ENCODE data around the gene NOS1AP.

Gene NOS1AP

GRCh38 chr1:162111572-162111971, 42.1 kb downstream of the NOS1AP start:
- peaks cover 9% of the 10 kb centered on the region for H3K9me3 Mint-ChIP-seq

GRCh38 chr1:162113419-162113818, 43.9 kb downstream of the NOS1AP start:
- H3K27me3 Mint-ChIP-seq (ENCODE audit: low read depth), result no peaks in the 10 kb centered on the region
- peaks cover 20% of the 10 kb centered on the region for H3K4me1 Mint-ChIP-seq
- peaks cover 8% of the 10 kb centered on the region for H3K36me3 Mint-ChIP-seq (ENCODE audit: low read depth)
- TF ChIP-seq CTCF (IDR thresholded peaks at IDR 0.05; ENCODE audit: unreplicated experiment in 3 of 3), result no peak
- no peak overlapping the region for H3K4me3 Mint-ChIP-seq
- no peak overlapping the region for H3K27ac Mint-ChIP-seq
- H3K9me3 Mint-ChIP-seq, result peaks cover 6% of the 10 kb centered on the region

More at GRCh38 chr1:162111572-162111971, 42.1 kb downstream of the NOS1AP start:
- Mint-ChIP-seq H3K4me3 (no peak overlapping the region), H3K27ac (no peak overlapping the region), H3K36me3 (ENCODE audit: low read depth) (peaks cover 8% of the 10 kb centered on the region), H3K27me3 (ENCODE audit: low read depth) (no peaks in the 10 kb centered on the region), H3K4me1 (peaks cover 7% of the 10 kb centered on the region)
- no peak for TF ChIP-seq CTCF (IDR thresholded peaks at IDR 0.05; ENCODE audit: unreplicated experiment in 3 of 3)

DNA sequence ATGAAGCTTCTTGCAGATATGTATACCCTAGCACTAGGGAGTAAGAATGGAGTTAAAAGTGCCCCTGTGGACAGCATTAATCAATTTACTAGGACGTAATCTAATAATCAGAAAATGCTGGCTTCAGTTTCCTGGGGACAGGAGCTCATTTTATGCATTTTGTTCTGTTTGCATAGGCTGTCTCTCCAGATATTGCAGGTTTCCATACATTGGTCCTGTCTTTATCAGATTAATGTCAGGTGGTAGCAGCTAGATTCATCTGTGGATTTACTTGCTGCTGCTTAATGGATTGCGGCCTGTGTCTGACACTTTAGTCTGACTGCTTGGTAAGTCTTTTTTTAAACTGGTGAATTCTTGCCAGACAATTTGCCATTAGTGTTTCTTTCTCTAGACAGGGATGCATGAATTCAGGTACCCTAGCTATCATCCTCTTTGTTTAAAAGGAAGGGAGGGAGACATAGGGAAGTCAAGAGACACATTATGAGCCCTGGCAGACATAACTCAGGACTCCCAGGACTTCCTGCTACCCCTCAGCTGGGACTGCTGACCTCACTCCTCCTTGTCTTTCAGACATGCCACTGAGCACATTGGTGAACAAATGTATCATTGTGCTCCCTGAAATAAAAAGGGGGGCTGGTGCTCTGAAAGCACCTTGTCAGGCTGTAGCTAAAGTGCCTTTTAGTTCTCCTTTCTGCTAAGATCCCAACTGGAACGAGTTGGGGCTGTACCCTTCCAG, 47.7 kb downstream of the NOS1AP start:
- no peaks in the 10 kb centered on the region for H3K9me3 Mint-ChIP-seq
- no peak for TF ChIP-seq CTCF (IDR thresholded peaks at IDR 0.05; ENCODE audit: unreplicated experiment in 3 of 3)
- no peaks in the 10 kb centered on the region for H3K36me3 Mint-ChIP-seq (ENCODE audit: low read depth)
- no peaks in the 10 kb centered on the region for H3K27me3 Mint-ChIP-seq (ENCODE audit: low read depth)
- H3K4me3 Mint-ChIP-seq, result no peak overlapping the region
- H3K27ac Mint-ChIP-seq, result no peak overlapping the region
- H3K4me1 Mint-ChIP-seq, result peaks cover 20% of the 10 kb centered on the region

DNA sequence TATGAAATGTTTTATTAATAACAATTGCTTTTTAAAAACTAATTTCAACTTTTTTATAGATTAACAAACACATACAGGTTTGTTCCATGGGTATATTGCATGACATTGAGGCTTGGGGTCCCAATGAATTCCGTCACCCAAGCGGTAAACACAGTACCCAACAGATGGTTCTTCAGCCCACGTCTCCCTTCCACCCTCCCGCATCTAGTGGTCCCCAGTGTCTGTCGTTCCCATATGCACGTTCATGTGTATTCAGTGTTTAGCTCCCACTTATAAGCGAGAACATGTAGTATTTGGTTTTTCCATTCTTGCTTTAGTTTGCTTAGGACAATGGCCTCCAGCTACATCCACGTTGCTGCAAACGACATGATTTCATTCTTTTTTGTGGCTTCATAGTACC, 48.6 kb downstream of the NOS1AP start:
- Mint-ChIP-seq H3K4me3 (no peak overlapping the region), H3K9me3 (no peaks in the 10 kb centered on the region), H3K36me3 (ENCODE audit: low read depth) (no peaks in the 10 kb centered on the region), H3K4me1 (peaks cover 20% of the 10 kb centered on the region), H3K27ac (no peak overlapping the region), H3K27me3 (ENCODE audit: low read depth) (no peaks in the 10 kb centered on the region)
- TF ChIP-seq CTCF (IDR thresholded peaks at IDR 0.05; ENCODE audit: unreplicated experiment in 3 of 3), result no peak

- Mint-ChIP-seq H3K4me3 (no peak overlapping the region), H3K4me1 (peaks cover 20% of the 10 kb centered on the region), H3K9me3 (peaks cover 5% of the 10 kb centered on the region), H3K27me3 (ENCODE audit: low read depth) (no peaks in the 10 kb centered on the region), H3K27ac (no peak overlapping the region), H3K36me3 (ENCODE audit: low read depth) (peaks cover 6% of the 10 kb centered on the region)
- no peak for TF ChIP-seq CTCF (IDR thresholded peaks at IDR 0.05; ENCODE audit: unreplicated experiment in 3 of 3)
These were observed 59.3 kb downstream of the NOS1AP start for GRCh38 chr1:162128693-162129356.

All from nephron (organoid).